ENCODE results near the gene CACNG4.

The CACNG4 gene

GRCh38 chr17:66988069-66988798 is 23.7 kb downstream of the CACNG4 start:
- DNase-seq, result no peak

DNA sequence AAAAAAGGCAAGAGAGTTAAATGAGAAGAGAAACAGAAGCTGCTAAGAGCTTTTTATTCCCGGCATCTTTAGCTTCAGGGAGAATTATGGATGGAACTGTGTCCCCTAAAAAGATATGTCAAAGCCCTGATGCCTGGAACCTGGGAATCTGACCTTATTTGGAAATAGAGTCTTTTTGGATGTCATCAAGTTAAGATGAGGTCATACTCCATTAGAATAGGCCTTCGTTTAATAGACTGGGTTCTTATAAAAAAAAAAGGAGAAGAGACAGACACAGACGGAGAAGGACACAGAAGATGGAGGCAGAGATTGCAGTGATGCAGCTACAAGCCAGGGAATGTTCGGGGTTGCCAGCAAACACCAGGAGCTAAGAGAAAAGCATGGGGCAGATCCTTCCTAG is 24.6 kb downstream of the CACNG4 start:
- no peak for DNase-seq

GRCh38 chr17:66989579-66989978 is 25.1 kb downstream of the CACNG4 start:
- DNase-seq, result no peak

DNA sequence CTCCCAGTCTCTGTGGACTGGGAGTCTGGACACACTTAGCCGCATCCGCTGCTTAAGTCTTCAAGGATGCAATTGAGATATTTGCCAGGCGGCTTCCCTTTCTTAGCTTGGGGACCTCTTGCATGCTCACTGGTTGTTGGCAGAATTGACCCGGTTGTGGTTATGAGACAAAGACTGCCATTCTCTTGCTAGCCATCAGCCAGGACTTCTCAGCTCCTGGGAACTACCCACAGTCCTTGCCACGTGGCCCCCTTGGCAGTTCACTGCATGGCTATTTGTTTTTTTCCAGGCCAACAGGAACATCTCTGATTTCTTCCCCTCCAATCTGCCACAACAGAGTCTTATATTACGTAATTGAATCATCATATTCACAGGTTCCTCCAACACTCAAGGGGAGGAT is 25.5 kb downstream of the CACNG4 start:
- DNase-seq, result no peak

DNA sequence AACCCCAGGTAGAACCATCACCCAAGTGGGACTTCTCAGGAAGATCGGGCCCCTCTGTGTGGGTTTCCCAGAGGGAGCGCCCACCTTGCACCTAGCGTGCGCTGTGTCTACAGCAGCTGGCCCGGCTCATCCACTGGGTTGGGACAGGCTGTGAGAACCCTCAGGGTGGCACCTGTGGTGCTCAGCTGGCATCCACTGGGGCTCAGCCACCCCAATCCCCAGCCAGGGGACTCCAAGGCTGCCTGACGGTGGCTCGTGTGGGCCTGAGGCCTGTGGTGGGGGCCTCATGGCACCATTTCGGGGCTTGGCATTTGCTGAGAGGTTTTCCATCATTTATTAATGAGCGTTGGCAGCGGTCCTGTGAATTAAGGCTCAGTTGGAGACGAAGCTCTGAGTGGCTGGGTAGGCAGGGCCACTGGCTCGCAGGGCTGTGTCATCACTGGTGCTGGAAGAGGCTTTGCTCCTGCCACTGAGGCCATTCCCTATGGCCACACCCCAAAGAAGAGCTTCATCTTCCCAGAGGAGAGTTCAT is 28.5 kb downstream of the CACNG4 start:
- DNase-seq, result no peak

DNA sequence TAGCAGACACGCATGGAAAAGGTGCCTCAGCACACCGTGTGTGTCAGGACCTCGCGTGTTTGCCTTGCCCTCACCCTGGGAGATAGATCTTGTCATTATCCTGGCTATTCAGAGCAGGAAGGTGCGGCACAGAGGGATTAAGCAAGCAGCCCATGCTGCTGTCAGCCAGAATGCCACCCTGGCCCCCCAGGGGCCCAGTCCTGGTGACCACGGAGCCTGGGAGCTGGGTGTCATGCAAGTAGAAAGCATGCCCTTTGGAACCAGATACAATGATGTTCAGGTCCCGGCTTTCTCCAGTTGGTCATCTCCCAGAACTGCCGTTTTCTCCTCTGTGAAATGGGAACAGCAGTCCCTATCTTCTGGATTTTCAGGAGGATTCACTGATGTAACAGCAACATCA is 29.9 kb downstream of the CACNG4 start:
- no peak for DNase-seq

DNA sequence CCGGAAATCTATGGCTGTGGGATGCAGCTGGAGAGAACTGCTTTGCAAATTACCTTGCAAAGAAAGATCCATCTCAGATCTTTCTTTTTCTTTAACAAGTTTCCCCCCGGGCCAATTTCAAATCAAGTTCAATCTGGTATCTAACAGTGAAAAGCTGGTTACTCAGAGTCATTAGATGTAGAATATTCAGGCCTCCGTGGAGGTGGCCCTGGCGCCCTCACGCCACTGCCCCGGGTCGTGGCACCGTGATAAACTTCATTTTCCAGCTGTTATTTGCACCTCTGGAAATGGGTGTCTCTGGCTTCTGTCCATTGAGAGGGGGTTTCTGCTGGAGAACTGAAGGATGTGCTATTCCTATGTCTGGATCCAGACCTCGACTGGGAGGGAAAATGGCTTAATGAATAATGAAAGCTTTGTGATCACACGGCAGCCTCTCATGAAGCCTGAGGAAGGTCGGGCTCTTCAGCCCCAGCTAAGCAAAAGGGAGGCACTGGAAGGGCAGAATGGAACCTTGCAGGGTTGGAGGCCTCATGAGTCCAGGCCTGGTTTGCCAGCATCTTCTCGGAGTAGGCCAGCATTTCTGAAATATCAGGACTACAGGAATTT is 30.5 kb downstream of the CACNG4 start:
- DNase-seq, result no peak

DNA sequence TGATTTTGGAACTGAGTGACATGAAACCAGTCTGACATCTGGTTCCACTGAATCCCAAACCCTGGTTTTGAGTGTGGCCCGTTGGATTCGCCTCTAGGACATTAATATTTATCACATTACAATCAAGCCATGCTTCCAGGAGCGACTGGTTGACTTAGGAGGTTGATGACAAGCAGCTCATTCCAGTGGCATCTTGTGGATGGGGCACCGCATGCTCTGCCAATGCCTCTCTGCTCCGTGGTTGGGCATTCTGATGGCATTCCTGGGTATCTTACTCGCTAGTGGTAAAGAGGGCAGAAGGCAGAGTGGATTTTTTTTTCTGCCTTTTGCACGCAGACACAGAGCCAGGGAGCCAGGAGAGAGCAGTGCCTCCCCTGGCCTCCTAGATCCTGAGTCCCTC is 31.4 kb downstream of the CACNG4 start:
- DNase-seq, result no peak

- DNase-seq, result no peak
These were observed 32.4 kb downstream of the CACNG4 start for GRCh38 chr17:66996926-66997325.

- no peak for DNase-seq
These were observed 38.7 kb downstream of the CACNG4 start for GRCh38 chr17:67003231-67003630.

DNA sequence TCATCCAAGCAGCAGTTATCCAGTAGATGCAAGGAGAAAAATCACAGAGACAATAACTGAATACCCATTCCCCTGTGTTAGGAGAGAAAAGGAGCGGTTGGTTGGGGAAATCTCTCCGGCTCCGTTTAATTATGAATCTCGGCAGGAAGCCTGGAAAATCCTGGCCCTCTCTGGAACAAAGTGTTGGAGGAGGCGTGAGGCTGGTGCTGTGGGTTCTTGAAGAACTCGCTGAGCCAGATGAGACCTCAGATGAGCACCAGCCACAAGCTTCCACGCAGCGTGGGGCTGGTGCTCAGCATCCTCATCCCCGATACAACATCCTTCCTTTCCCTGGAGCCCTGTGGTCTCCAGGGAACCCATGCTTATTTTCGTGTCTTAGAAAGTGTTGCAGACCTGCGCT is 39.7 kb downstream of the CACNG4 start:
- no peak for DNase-seq

GRCh38 chr17:67007266-67007665 is 42.8 kb downstream of the CACNG4 start:
- DNase-seq, result no peak

DNA sequence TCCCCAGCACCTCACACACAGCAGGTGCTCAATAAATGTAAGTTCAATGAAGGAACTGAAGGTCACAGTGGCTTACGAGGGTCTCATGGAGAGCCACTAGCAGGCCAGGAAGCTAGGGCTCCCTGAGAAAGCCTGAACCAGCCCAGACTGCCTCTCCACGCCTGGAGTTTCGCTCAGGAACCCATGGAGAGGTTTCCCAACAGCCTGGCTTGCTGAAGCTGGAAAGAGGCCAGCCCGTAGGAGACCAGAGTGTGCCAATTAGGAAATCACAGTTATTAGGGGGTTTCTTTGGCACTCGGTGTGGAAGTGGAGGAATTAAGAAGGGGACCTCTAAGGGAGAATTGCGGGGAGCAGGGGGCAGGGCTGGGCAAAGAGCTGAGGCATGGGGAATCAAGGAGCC is 43.6 kb downstream of the CACNG4 start:
- no peak for DNase-seq

- DNase-seq, result no peak
These were observed 47.1 kb downstream of the CACNG4 start for GRCh38 chr17:67011527-67012175.

GRCh38 chr17:67013891-67014290 is 49.4 kb downstream of the CACNG4 start:
- DNase-seq, result no peak

- no peak for DNase-seq
These were observed 50.5 kb downstream of the CACNG4 start for GRCh38 chr17:67015001-67015400.

DNA sequence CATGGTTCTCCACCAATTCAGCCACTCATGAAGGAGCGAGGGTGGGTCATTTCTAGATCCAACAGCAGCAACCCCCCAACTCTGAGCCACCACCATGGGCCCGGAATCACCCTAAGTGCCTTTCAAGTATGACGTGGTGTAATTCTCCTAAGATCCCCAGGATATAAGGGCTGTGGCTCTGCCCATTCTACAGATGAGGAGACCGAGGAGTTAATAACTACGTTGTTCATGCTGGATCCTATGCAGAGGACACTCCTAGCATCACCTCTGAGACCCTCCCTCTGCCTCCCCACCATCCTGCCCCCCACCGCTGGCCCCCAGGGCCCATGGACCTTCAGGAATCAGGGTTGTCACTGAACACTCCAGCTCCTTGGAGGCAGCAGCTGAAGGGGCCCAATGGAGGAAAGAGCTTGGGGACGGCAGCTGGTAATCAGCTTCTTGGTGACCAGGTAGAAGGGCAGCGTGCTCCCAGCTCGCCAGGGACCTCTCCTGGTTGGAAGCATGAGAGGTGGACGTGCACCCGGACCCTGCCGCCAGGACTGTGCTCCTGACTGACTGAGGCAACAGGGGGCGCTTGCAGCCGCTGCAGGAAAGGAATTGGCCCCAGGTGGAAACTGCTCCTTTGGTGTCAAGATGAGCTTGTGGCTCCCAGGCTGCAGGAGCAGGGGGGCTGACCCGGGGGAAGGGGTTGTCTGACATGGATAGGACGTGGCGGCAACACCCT is 51.7 kb downstream of the CACNG4 start:
- no peak for DNase-seq

DNA sequence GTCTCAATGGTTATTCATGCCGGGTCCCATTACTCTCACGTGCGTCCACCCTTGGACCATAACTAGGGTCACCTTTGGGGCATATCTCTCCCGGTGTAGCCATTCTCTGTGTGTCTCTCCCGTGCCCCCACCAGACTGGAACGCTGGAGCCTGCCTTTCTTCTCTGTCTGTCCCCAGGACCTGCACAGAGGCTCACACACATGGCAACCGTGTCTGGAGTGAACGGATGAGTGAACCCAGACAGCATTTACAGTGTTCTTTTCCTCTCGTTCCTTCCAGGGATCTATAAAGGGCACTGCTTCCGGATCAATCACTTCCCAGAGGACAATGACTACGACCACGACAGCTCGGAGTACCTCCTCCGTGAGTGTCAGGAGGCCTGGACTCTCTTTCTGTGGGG is 53.4 kb downstream of the CACNG4 start:
- DNase-seq, result no peak

DNA sequence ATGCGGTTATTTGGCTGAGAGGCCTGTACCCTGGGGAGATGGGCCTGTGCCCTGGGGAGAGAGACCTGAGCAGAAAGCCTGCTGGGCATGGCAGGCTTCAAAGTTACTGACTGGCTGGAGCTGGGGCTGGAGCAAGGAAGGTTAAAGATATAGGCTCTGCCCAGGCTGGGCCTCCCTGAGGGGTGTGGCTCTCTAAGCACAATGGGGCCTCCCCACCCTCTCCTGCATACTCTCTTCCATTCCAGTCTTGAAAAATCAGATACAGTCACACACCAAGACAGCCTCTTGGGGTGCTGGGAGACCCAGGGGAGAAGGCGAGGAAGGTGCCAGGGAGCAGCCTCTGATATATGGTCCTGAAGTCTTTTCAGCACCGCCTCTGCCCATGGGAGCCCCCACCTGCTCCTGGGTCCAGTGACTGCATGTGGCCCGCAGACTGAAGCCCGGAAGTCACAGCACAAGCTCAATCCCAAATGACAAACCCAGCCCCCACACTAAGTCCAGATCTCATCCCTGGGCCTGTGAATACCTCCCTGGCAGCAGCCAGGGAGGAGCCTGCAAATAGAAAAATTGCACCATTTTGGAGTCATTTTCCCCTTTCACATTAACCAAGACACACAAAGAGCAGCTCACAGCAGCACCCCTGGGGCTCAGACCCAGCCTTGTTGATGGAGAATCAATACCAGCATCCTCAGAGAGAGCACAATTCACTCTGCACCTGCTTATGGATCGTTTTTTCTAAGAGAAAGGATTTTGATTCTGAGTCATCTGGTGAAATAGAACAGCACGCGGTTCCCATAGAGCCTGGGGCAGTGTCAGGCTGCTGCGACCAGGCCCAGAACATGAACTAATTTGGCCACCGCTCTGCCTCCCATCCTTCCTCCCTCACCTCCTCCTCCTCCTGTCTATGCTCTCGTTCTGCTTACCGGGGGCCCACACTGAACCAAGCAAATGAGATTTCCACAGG is 54.2 kb downstream of the CACNG4 start:
- no peak for DNase-seq

DNA sequence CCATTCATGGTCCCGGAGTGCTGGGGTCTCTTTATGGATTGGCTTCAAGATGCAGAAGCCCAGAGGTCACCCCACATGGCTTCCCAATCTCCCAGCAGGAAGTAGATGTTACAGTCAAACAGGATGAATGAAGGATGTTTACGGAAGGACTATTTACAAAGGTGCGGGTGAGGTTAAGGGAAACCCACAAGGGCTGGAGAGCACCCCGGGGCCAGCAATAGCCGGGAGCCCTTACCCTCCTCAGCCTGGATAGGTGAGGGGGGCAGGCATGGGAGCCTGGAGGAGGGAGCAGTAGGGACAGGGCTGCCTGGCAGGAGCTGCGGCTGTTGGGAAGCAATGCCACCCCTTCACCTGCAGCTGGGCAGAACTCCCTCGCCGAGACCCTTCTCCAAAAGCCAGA is 55.3 kb downstream of the CACNG4 start:
- DNase-seq, result no peak

DNA sequence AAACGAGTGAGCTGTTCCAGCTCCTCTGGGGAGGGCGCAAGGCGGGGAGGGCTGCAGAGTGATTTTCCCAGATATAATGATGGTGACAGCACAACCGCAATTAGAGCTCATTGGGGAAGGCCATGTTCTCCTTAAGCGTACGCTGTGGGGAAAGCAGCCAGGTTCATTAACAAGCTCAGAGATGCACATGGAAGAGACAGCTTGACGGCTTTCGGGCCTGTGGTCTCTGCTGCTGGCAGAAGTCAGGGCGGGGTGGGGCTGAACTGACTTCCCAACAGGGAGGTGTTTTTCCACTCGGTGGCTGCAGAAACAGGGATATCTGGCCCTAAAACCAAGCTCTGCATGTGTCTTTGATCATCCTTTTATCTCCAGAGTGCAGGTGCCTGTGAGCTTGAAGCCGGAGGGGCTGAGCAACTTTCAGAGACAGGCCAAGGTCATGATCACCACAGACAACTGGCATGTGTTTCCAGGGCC is 55.8 kb downstream of the CACNG4 start:
- no peak for DNase-seq

- no peak for DNase-seq
These were observed 56.7 kb downstream of the CACNG4 start for GRCh38 chr17:67021196-67021595.

Data from NCI-H748 treated with DMSO at 0.1 percent for 48 hours (cell line).